Caco-2 (cell line): ENCODE results near the gene ARHGAP25. TPM values are rescaled to one million over a fixed set of nuclear protein-coding genes. Genes with fewer than 3 reads are reported as not detected.

Experiments used
- BruUV-seq: library from RNA; stranded (reverse); fragments of 400-500 nt; replicated peaks from 2 replicates; lab custom pipeline; 2021; lab: Mats Ljungman, UMichigan
- CTCF ChIA-PET: fragments of 300-600 bp; sonication (Branson Sonifier 250); formaldehyde crosslinking; loops from one replicate; lab custom pipeline; 2022; ENCODE audit warnings: antibody characterized with exemption; lab: Charles Lee
- POLR2A ChIA-PET: fragments of 300-600 bp; sonication (Branson Sonifier 250); formaldehyde crosslinking; loops from one replicate; lab custom pipeline; 2022; ENCODE audit warnings: antibody characterized with exemption; lab: Charles Lee
- DNase-seq, 2 experiments: peaks; one replicate each; pipeline versions ENCODE4 v3.0.0 to v3.0.0-alpha.2; 2020 to 2022
- H3K27me3 ChIP-seq: replicated peaks from 2 replicates; pipeline ENCODE4 v1.6.0; 2011; ENCODE audit warnings: low read length; ENCODE audit not compliant: control insufficient read depth, insufficient read depth
- H3K36me3 ChIP-seq: 2 replicates; pipeline ENCODE4 v1.5.1; 2011; ENCODE audit warnings: low read length; ENCODE audit not compliant: control insufficient read depth, insufficient read depth
- H3K4me1 ChIP-seq: fragments of 250-450 bp; sonication (Bioruptor Pico); 2 replicates; pipeline ENCODE4 v1.5.1; 2020; ENCODE audit warnings: mild to moderate bottlenecking
- H3K4me3 ChIP-seq: 2 replicates; pipeline ENCODE4 v1.5.1; 2011; ENCODE audit warnings: low read depth, mild to moderate bottlenecking, control low read depth, low read length
- H3K9me3 ChIP-seq: fragments of 250-450 bp; sonication (Bioruptor Pico); 2 replicates; pipeline ENCODE4 v1.5.1; 2020; ENCODE audit warnings: mild to moderate bottlenecking, moderate library complexity
- H3K27ac Mint-ChIP-seq: one replicate; pipeline ENCODE4 v1.8.0; 2022; ENCODE audit warnings: mixed read lengths; ENCODE audit not compliant: unreplicated experiment
- H3K27me3 Mint-ChIP-seq: one replicate; pipeline ENCODE4 v1.8.0; 2022; ENCODE audit warnings: mixed read lengths; ENCODE audit not compliant: insufficient read depth, unreplicated experiment
- H3K36me3 Mint-ChIP-seq: one replicate; pipeline ENCODE4 v1.8.0; 2022; ENCODE audit warnings: mild to moderate bottlenecking, mixed read lengths; ENCODE audit not compliant: insufficient read depth, unreplicated experiment
- H3K4me1 Mint-ChIP-seq: one replicate; pipeline ENCODE4 v1.8.0; 2022; ENCODE audit warnings: low read depth, mixed read lengths; ENCODE audit not compliant: unreplicated experiment
- H3K4me3 Mint-ChIP-seq: one replicate; pipeline ENCODE4 v1.8.0; 2022; ENCODE audit warnings: mild to moderate bottlenecking, moderate library complexity, mixed read lengths; ENCODE audit not compliant: unreplicated experiment
- H3K9me3 Mint-ChIP-seq: one replicate; pipeline ENCODE4 v1.8.0; 2022; ENCODE audit warnings: mixed read lengths; ENCODE audit not compliant: unreplicated experiment
- CTCF ChIP-seq, 2 experiments: fragments of 200-600 bp in 1 of 2; IDR thresholded peaks; 1 replicate in 1 of 2; 2 replicates in 1 of 2; pipeline versions ENCODE4 v1.5.1 to v1.8.0; 2011 to 2022; ENCODE audit warnings: antibody characterized with exemption in 1 of 2, control low read depth in 1 of 2, inconsistent platforms in 1 of 2, low read depth in 1 of 2, low read length in 1 of 2, mild to moderate bottlenecking in 1 of 2, moderate library complexity in 1 of 2; ENCODE audit not compliant: insufficient read depth in 1 of 2, severe bottlenecking in 1 of 2, unreplicated experiment in 1 of 2
- intact Hi-C: fragments of 100-400 bp; cut with micrococcal nuclease; formaldehyde crosslinking; loops from one replicate; pipeline ENCODE4 v1.10.0; 2022; ENCODE audit not compliant: unreplicated experiment
- total RNA-seq: library from RNA; stranded (reverse); gene quantifications from 2 replicates; pipeline ENCODE4 v1.2.3, GENCODE V29; 2022

The ARHGAP25 gene
- total RNA-seq, 1 experiment from 2014 or later, result 0.48 TPM

DNA sequence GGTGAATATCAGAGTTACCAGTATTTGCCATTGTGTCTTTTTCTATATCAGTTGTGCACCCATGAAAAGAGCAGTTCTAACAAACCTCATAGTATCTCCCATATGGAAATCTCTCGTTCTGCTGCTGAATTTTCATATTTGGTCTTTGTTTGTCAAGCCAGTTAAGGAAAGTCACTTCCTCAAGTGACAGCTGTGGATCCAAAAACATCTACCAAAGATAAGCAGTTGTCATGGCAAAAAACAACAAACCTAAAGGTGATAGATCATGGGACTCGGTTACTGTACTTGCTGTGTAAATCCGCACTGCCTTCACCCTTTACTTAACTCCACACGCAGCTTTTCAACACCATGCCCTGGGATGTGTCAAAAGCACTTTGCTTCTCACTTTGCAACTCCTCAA, 119.3 kb downstream of the ARHGAP25 start:
- Mint-ChIP-seq H3K27ac (no peak overlapping the region), H3K4me3 (no peak overlapping the region), H3K36me3 (no peaks in the 10 kb centered on the region), H3K4me1 (no peaks in the 10 kb centered on the region), H3K27me3 (peaks cover 10% of the 10 kb centered on the region), H3K9me3 (no peaks in the 10 kb centered on the region)
- no peak for DNase-seq
- Histone ChIP-seq H3K9me3 (no peaks in the 10 kb centered on the region), H3K27me3 (no peaks in the 10 kb centered on the region), H3K4me3 (no peak overlapping the region), H3K4me1 (peaks cover 15% of the 10 kb centered on the region; the same call in 1 of the 2 replicates), H3K36me3 (no peaks in the 10 kb centered on the region)
- ChIA-PET POLR2A (no interaction called here), CTCF (no interaction called here)
- intact Hi-C loops, result no loop called here
- no peak for TF ChIP-seq CTCF (IDR thresholded peaks at IDR 0.05; ENCODE audit: insufficient read depth in 1 of 2, low read depth in 1 of 2, low read length in 1 of 2, severe bottlenecking in 1 of 2, unreplicated experiment in 1 of 2)
- no TSS peak for BruUV-seq

DNA sequence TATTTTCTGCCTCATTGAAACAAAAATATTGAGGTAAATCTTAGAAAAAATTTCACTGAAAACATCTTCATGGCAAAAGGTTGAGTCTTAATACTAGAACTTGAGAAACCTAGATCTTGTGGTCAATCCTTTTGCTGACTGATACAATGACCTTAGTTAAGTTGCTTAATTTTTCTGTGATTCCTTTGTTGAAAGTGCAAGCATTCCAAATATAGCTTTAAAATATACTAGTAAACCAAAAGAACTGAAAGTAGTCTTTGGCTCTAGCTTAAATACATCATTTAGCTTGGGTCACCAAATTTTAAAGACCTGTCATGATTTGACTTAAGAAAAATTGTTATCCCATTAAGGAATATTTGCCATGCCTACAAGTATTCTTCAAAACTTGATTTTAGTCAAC, 119.9 kb downstream of the ARHGAP25 start:
- ChIA-PET CTCF (no interaction called here), POLR2A (no interaction called here)
- H3K9me3 ChIP-seq, result no peaks in the 10 kb centered on the region
- H3K4me1 ChIP-seq, result peaks cover 15% of the 10 kb centered on the region; the same call in 1 of the 2 replicates
- Mint-ChIP-seq H3K27ac (no peak overlapping the region), H3K27me3 (peaks cover 10% of the 10 kb centered on the region), H3K4me1 (no peaks in the 10 kb centered on the region), H3K36me3 (no peaks in the 10 kb centered on the region), H3K4me3 (no peak overlapping the region), H3K9me3 (no peaks in the 10 kb centered on the region)
- no peak for DNase-seq
- H3K4me3 ChIP-seq, result no peak overlapping the region
- no TSS peak for BruUV-seq
- H3K36me3 ChIP-seq, result no peaks in the 10 kb centered on the region
- no peaks in the 10 kb centered on the region for H3K27me3 ChIP-seq
- intact Hi-C loops, result no loop called here
- TF ChIP-seq CTCF (IDR thresholded peaks at IDR 0.05; ENCODE audit: insufficient read depth in 1 of 2, low read depth in 1 of 2, low read length in 1 of 2, severe bottlenecking in 1 of 2, unreplicated experiment in 1 of 2), result no peak

GRCh38 chr2:68855550-68855949, 120.9 kb downstream of the ARHGAP25 start:
- intact Hi-C loops, result no loop called here
- no peaks in the 10 kb centered on the region for H3K4me1 Mint-ChIP-seq
- no peak overlapping the region for H3K4me3 ChIP-seq
- no peaks in the 10 kb centered on the region for H3K9me3 Mint-ChIP-seq
- peaks cover 5% of the 10 kb centered on the region; the same call in 1 of the 2 replicates for H3K4me1 ChIP-seq
- ChIA-PET POLR2A (no interaction called here), CTCF (no interaction called here)
- no peaks in the 10 kb centered on the region for H3K36me3 Mint-ChIP-seq
- H3K27me3 ChIP-seq, result no peaks in the 10 kb centered on the region
- no peak for TF ChIP-seq CTCF (IDR thresholded peaks at IDR 0.05; ENCODE audit: insufficient read depth in 1 of 2, low read depth in 1 of 2, low read length in 1 of 2, severe bottlenecking in 1 of 2, unreplicated experiment in 1 of 2)
- no peak for DNase-seq
- H3K9me3 ChIP-seq, result no peaks in the 10 kb centered on the region
- BruUV-seq, result no TSS peak
- no peaks in the 10 kb centered on the region for H3K36me3 ChIP-seq
- peaks cover 10% of the 10 kb centered on the region for H3K27me3 Mint-ChIP-seq
- H3K27ac Mint-ChIP-seq, result no peak overlapping the region
- no peak overlapping the region for H3K4me3 Mint-ChIP-seq
